HG02759 (cell line): ENCODE data around the gene DNAH8.
"Not testable (repeated sequence)": the region's sequence is repeated elsewhere in the genome, so short reads cannot be mapped to it uniquely, and the experiment has no call there.

Experiments used
- ATAC-seq: cut with Tn5 transposase; IDR thresholded peaks from one replicate; pipeline ENCODE4 v1.9.1; 2021; ENCODE audit warnings: mild to moderate bottlenecking, moderate library complexity; ENCODE audit not compliant: unreplicated experiment

The DNAH8 gene

GRCh38 chr6:38831865-38832264 lies 116.8 kb downstream of the DNAH8 start:
- no peak for ATAC-seq

- no peak for ATAC-seq
These were observed 118.2 kb downstream of the DNAH8 start for GRCh38 chr6:38833320-38833719.

- no peak for ATAC-seq
These were observed 121.5 kb downstream of the DNAH8 start for GRCh38 chr6:38836585-38836984.

GRCh38 chr6:38837101-38837500 lies 122.0 kb downstream of the DNAH8 start:
- no peak for ATAC-seq

GRCh38 chr6:38843798-38844197 lies 128.7 kb downstream of the DNAH8 start:
- ATAC-seq = no peak

GRCh38 chr6:38845931-38846330 lies 130.8 kb downstream of the DNAH8 start:
- ATAC-seq = no peak

- no peak for ATAC-seq
These were observed 131.2 kb downstream of the DNAH8 start for GRCh38 chr6:38846361-38846760.

- ATAC-seq = no peak
These were observed 131.7 kb downstream of the DNAH8 start for GRCh38 chr6:38846844-38847243.

GRCh38 chr6:38847497-38847896 lies 132.4 kb downstream of the DNAH8 start:
- no peak for ATAC-seq

GRCh38 chr6:38848760-38849159 lies 133.6 kb downstream of the DNAH8 start:
- ATAC-seq = no peak

GRCh38 chr6:38852215-38852614 lies 137.1 kb downstream of the DNAH8 start:
- no peak for ATAC-seq

GRCh38 chr6:38853236-38853635 lies 138.1 kb downstream of the DNAH8 start:
- ATAC-seq = no peak

- ATAC-seq = no peak
These were observed 141.4 kb downstream of the DNAH8 start for GRCh38 chr6:38856492-38856891.

GRCh38 chr6:38857815-38858214 lies 142.7 kb downstream of the DNAH8 start:
- ATAC-seq = no peak

- ATAC-seq = no peak
These were observed 144.9 kb downstream of the DNAH8 start for GRCh38 chr6:38860041-38860440.

GRCh38 chr6:38861926-38862401 lies 146.9 kb downstream of the DNAH8 start:
- ATAC-seq = no peak

- ATAC-seq = no peak
These were observed 150.5 kb downstream of the DNAH8 start for GRCh38 chr6:38865521-38866174.

- ATAC-seq = no peak
These were observed 152.6 kb downstream of the DNAH8 start for GRCh38 chr6:38867726-38868125.

- ATAC-seq = no peak
These were observed 156.8 kb downstream of the DNAH8 start for GRCh38 chr6:38871741-38872568.

GRCh38 chr6:38873001-38873400 lies 157.9 kb downstream of the DNAH8 start:
- ATAC-seq = no peak

- ATAC-seq = not testable (repeated sequence)
These were observed 158.7 kb downstream of the DNAH8 start for GRCh38 chr6:38873816-38874215.

GRCh38 chr6:38876475-38876874 lies 161.4 kb downstream of the DNAH8 start:
- ATAC-seq = no peak
